Endodermal cell (in vitro differentiated cells): ENCODE measurements around the gene FGF22. TPM values are rescaled to one million over a fixed set of nuclear protein-coding genes. Genes with fewer than 3 reads are reported as not detected.

ENCODE experiments used
- DNase-seq: peaks from one replicate; pipeline ENCODE4 v3.0.0-alpha.2; 2017
- H3K27ac ChIP-seq: 2 replicates; pipeline ENCODE4 v1.5.1; 2013; ENCODE audit warnings: mild to moderate bottlenecking, low read depth, low read length, moderate library complexity
- H3K27me3 ChIP-seq: 2 replicates; pipeline ENCODE4 v1.6.1; 2013; ENCODE audit warnings: mild to moderate bottlenecking, low read length, moderate library complexity; ENCODE audit not compliant: insufficient read depth, control insufficient read depth, poor library complexity, severe bottlenecking
- H3K36me3 ChIP-seq: 2 replicates; pipeline ENCODE4 v1.7.0; 2013; ENCODE audit warnings: mild to moderate bottlenecking, low read length, moderate library complexity; ENCODE audit not compliant: control insufficient read depth, insufficient read depth
- H3K4me1 ChIP-seq: one replicate; pipeline ENCODE4 v1.7.0; 2013; ENCODE audit warnings: low read length; ENCODE audit not compliant: control insufficient read depth, insufficient read depth
- H3K4me3 ChIP-seq: 2 replicates; pipeline ENCODE4 v1.5.1; 2013; ENCODE audit warnings: mild to moderate bottlenecking, low read length, moderate library complexity
- H3K9ac ChIP-seq: 2 replicates; pipeline ENCODE4 v1.6.1; 2013; ENCODE audit warnings: mild to moderate bottlenecking, low read length, moderate library complexity; ENCODE audit not compliant: poor library complexity, severe bottlenecking; ENCODE audit errors: extremely low read depth
- H3K9me3 ChIP-seq: 2 replicates; pipeline ENCODE4 v1.6.1; 2013; ENCODE audit warnings: mild to moderate bottlenecking, low read length, moderate library complexity; ENCODE audit not compliant: control insufficient read depth
- H3K27ac Mint-ChIP-seq: 2 replicates; pipeline ENCODE4 v1.8.0; 2020; ENCODE audit warnings: mixed read lengths
- H3K27me3 Mint-ChIP-seq: 2 replicates; pipeline ENCODE4 v1.8.0; 2021; ENCODE audit warnings: mild to moderate bottlenecking, mixed read lengths; ENCODE audit not compliant: insufficient read depth
- H3K36me3 Mint-ChIP-seq: 2 replicates; pipeline ENCODE4 v1.8.0; 2020; ENCODE audit warnings: low read depth, mixed read lengths
- H3K4me1 Mint-ChIP-seq: 2 replicates; pipeline ENCODE4 v1.8.0; 2020; ENCODE audit warnings: mixed read lengths
- H3K4me3 Mint-ChIP-seq: 2 replicates; pipeline ENCODE4 v1.8.0; 2020; ENCODE audit warnings: mild to moderate bottlenecking, moderate library complexity, mixed read lengths
- H3K9me3 Mint-ChIP-seq: 2 replicates; pipeline ENCODE4 v1.8.0; 2020; ENCODE audit warnings: mild to moderate bottlenecking, mixed read lengths
- CTCF ChIP-seq: fragments of 200-600 bp; sonication (generic); conservative IDR thresholded peaks from 2 replicates; pipeline ENCODE4 v1.5.0; 2021; ENCODE audit warnings: antibody characterized with exemption, mild to moderate bottlenecking
- WGBS, 2 experiments: methylation state at CpG; one replicate each; pipeline versions ENCODE4 v1.1.5 to v1.1.7; 2013; ENCODE audit warnings: missing lambda C conversion rate in 2 of 2, mixed read lengths in 1 of 2; ENCODE audit not compliant: insufficient coverage in 1 of 2, insufficient read length in 1 of 2; 5-methylcytosine and 5-hydroxymethylcytosine counted together
- total RNA-seq, 2 donors: library from RNA; stranded (reverse); fragmentation: NEBNext Ultra II Directional in 1 of 2; extraction: Animal tissue kit (Norgen Biotek cat#: 25700) in 1 of 2; gene quantifications; 2 replicates in 1 of 2; 3 replicates in 1 of 2; pipeline ENCODE4 v1.2.1, GENCODE V29; 2021

Gene FGF22
- total RNA-seq, 2 donors from 2014 or later = 0.81 to 0.82 TPM

- TF ChIP-seq CTCF = no peak
- no peaks in the 10 kb centered on the region for H3K4me1 ChIP-seq
- WGBS, 2 experiments = 95 to 98% methylated on average over 16 to 29 of the region's 29 CpGs
- Mint-ChIP-seq H3K27ac (no peak overlapping the region), H3K4me3 (no peak overlapping the region), H3K4me1 (no peaks in the 10 kb centered on the region), H3K9me3 (no peaks in the 10 kb centered on the region), H3K36me3 (peaks cover 12% of the 10 kb centered on the region), H3K27me3 (no peaks in the 10 kb centered on the region)
- peaks cover 8% of the 10 kb centered on the region for H3K36me3 ChIP-seq
- H3K9me3 ChIP-seq = no peaks in the 10 kb centered on the region
- no peak overlapping the region for H3K9ac ChIP-seq
- no peak for DNase-seq
- H3K27me3 ChIP-seq = no peaks in the 10 kb centered on the region
- H3K4me3 ChIP-seq = no peak overlapping the region
- no peak overlapping the region for H3K27ac ChIP-seq
These were observed 8.6 kb downstream of the FGF22 start for GRCh38 chr19:648305-648704.

- H3K4me1 ChIP-seq = no peaks in the 10 kb centered on the region
- no peak for TF ChIP-seq CTCF
- H3K9ac ChIP-seq = no peak overlapping the region
- Mint-ChIP-seq H3K27ac (no peak overlapping the region), H3K36me3 (peaks cover 15% of the 10 kb centered on the region), H3K9me3 (no peaks in the 10 kb centered on the region), H3K27me3 (no peaks in the 10 kb centered on the region), H3K4me1 (no peaks in the 10 kb centered on the region), H3K4me3 (no peak overlapping the region)
- no peak overlapping the region for H3K4me3 ChIP-seq
- 94 to 98% methylated on average over 23 to 51 of the region's 53 CpGs for WGBS, 2 experiments
- H3K27ac ChIP-seq = no peak overlapping the region
- no peaks in the 10 kb centered on the region for H3K9me3 ChIP-seq
- DNase-seq = no peak
- H3K27me3 ChIP-seq = no peaks in the 10 kb centered on the region
- peaks cover 15% of the 10 kb centered on the region for H3K36me3 ChIP-seq
These were observed 9.5 kb downstream of the FGF22 start for GRCh38 chr19:648904-649801.

- Mint-ChIP-seq H3K4me1 (no peaks in the 10 kb centered on the region), H3K4me3 (no peak overlapping the region), H3K36me3 (peaks cover 15% of the 10 kb centered on the region), H3K27ac (no peak overlapping the region), H3K9me3 (no peaks in the 10 kb centered on the region), H3K27me3 (no peaks in the 10 kb centered on the region)
- Histone ChIP-seq H3K9me3 (no peaks in the 10 kb centered on the region), H3K4me1 (no peaks in the 10 kb centered on the region), H3K27me3 (no peaks in the 10 kb centered on the region), H3K4me3 (no peak overlapping the region), H3K9ac (no peak overlapping the region), H3K27ac (no peak overlapping the region), H3K36me3 (peaks cover 15% of the 10 kb centered on the region)
- 96 to 97% methylated on average over 10 to 11 of the region's 11 CpGs for WGBS, 2 experiments
- no peak for TF ChIP-seq CTCF
- no peak for DNase-seq
These were observed 10.4 kb downstream of the FGF22 start for GRCh38 chr19:650121-650520.
